A673 (cell line): Measurements from ENCODE around the gene TRPM3.

Experiments used
- EZH2 ChIP-seq: fragments of 200-600 bp; sonication (generic); IDR thresholded peaks from 2 replicates; pipeline ENCODE4 v1.6.1; 2017; ENCODE audit warnings: borderline replicate concordance, low read depth, mild to moderate bottlenecking, mixed read lengths, antibody characterized with exemption, low read length; ENCODE audit not compliant: poor library complexity, severe bottlenecking
- TF ChIP-seq, protein P1 (sequence below): fragments of 300-800, 200-600 bp; sonication (generic); conservative IDR thresholded peaks from 2 replicates; pipeline ENCODE4 v1.5.1; 2017; ENCODE audit warnings: low read depth, mild to moderate bottlenecking, antibody characterized with exemption, low read length, moderate library complexity, mixed read lengths

DNA sequence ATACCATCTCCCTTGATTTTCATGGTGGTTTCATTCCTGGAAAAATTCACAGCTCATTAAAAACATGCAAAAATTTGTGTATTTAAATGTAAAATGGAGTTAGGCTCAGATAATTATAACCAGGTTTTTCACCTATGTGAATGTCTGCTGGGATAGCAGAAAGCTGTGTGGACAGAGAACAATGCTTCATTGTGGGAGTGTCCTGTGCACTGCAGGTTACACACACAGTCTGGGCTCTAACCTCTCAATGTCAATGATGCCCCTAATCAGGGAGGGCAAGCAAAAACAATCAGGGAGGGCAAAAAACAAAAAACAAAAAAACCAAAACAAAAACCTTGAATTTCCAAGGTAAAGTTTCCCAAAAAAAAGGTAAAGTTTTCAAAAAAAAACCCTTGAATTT, 548.1 kb downstream of the TRPM3 start:
- TF ChIP-seq, protein P1, sequence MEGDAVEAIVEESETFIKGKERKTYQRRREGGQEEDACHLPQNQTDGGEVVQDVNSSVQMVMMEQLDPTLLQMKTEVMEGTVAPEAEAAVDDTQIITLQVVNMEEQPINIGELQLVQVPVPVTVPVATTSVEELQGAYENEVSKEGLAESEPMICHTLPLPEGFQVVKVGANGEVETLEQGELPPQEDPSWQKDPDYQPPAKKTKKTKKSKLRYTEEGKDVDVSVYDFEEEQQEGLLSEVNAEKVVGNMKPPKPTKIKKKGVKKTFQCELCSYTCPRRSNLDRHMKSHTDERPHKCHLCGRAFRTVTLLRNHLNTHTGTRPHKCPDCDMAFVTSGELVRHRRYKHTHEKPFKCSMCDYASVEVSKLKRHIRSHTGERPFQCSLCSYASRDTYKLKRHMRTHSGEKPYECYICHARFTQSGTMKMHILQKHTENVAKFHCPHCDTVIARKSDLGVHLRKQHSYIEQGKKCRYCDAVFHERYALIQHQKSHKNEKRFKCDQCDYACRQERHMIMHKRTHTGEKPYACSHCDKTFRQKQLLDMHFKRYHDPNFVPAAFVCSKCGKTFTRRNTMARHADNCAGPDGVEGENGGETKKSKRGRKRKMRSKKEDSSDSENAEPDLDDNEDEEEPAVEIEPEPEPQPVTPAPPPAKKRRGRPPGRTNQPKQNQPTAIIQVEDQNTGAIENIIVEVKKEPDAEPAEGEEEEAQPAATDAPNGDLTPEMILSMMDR = no peak
- TF ChIP-seq EZH2 = no peak
